Measurements from ENCODE around the gene BTAF1. TPM values are rescaled to one million over a fixed set of nuclear protein-coding genes. Genes with fewer than 3 reads are reported as not detected.

Gene BTAF1
- total RNA-seq, 1 experiment from 2014 or later = 30.7 TPM

DNA sequence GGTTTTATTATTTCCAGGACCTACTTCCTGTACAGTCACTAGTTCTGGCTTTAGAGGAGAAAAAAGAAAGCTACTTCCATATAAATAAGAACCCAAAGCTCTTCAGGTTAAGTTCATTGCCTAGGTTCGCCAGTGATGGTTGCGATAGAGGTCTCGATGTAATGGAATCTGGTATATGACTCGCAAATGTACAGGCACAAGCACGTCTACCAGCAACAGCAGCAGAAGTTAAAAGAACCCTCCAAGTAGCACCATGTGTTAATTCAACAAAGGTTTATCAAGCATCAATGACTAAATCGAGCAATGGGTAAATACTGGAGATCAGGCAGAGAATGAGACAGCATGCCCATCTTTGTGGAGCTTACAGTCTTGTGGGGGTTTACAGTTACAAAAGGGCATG is 155.4 kb downstream of the BTAF1 start:
- H3K27ac Mint-ChIP-seq (ENCODE audit: unreplicated experiment) = no peak overlapping the region
- CTCF ChIA-PET = no interaction called here

More for the DNA sequence above, 155.4 kb downstream of the BTAF1 start:
- H3K4me3 Mint-ChIP-seq (ENCODE audit: low read depth, unreplicated experiment) = no peak overlapping the region
- peaks cover 4% of the 10 kb centered on the region for H3K36me3 Mint-ChIP-seq (ENCODE audit: insufficient read depth, unreplicated experiment)
- H3K27me3 Mint-ChIP-seq (ENCODE audit: unreplicated experiment) = no peaks in the 10 kb centered on the region
- intact Hi-C loops (cut with micrococcal nuclease; ENCODE audit: unreplicated experiment) = no loop called here
- no peaks in the 10 kb centered on the region for H3K4me1 Mint-ChIP-seq (ENCODE audit: low read depth, unreplicated experiment)
- DNase-seq = no peak
- H3K9me3 Mint-ChIP-seq (ENCODE audit: low read depth, unreplicated experiment) = no peaks in the 10 kb centered on the region
- BruUV-seq (replicated peaks) = no TSS peak
- TF ChIP-seq, protein P1, sequence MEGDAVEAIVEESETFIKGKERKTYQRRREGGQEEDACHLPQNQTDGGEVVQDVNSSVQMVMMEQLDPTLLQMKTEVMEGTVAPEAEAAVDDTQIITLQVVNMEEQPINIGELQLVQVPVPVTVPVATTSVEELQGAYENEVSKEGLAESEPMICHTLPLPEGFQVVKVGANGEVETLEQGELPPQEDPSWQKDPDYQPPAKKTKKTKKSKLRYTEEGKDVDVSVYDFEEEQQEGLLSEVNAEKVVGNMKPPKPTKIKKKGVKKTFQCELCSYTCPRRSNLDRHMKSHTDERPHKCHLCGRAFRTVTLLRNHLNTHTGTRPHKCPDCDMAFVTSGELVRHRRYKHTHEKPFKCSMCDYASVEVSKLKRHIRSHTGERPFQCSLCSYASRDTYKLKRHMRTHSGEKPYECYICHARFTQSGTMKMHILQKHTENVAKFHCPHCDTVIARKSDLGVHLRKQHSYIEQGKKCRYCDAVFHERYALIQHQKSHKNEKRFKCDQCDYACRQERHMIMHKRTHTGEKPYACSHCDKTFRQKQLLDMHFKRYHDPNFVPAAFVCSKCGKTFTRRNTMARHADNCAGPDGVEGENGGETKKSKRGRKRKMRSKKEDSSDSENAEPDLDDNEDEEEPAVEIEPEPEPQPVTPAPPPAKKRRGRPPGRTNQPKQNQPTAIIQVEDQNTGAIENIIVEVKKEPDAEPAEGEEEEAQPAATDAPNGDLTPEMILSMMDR (IDR thresholded peaks at IDR 0.05; ENCODE audit: unreplicated experiment) = no peak

Other genes with a start within 250 kb of the BTAF1 start
- gene TNKS2, start 125.3 kb upstream of the BTAF1 start, total RNA-seq (2022) = 24.6 TPM in 2 replicates
- gene FGFBP3, start 14.3 kb upstream of the BTAF1 start, total RNA-seq (2022) = 1.9 and 2.1 TPM in 2 replicates

All from Calu3 (cell line).